GM12878 (cell line): ENCODE data around the gene UROC1. TPM values are rescaled to one million over a fixed set of nuclear protein-coding genes. Genes with fewer than 3 reads are reported as not detected.

Experiments used
- HDAC6 ChIP-seq: fragments of 200-600 bp; sonication (generic); IDR thresholded peaks from one replicate; pipeline ENCODE4 v1.8.0; 2017; ENCODE audit warnings: antibody characterized with exemption; ENCODE audit not compliant: unreplicated experiment
- IRF4 ChIP-seq: IDR thresholded peaks from 2 replicates; pipeline ENCODE4 v1.6.1; 2011; ENCODE audit warnings: low read depth, low read length
- RELB ChIP-seq: fragments of 450-650 bp; IDR thresholded peaks from 2 replicates; pipeline ENCODE4 v1.6.1; 2017; ENCODE audit warnings: low read depth, mild to moderate bottlenecking, moderate library complexity
- SRF ChIP-seq, 2 experiments: IDR thresholded peaks; 2 replicates each; pipeline ENCODE4 v1.6.1; 2011; ENCODE audit warnings: low read depth in 2 of 2, low read length in 2 of 2, mild to moderate bottlenecking in 1 of 2, moderate library complexity in 1 of 2
- STAT3 ChIP-seq: IDR thresholded peaks from 2 replicates; pipeline ENCODE4 v1.6.1; 2011; ENCODE audit warnings: low read depth, low read length, improper control_type of control experiment
- TCF12 ChIP-seq: IDR thresholded peaks from 2 replicates; pipeline ENCODE4 v1.6.1; 2011; ENCODE audit warnings: low read depth, mild to moderate bottlenecking, low read length
- polyA plus RNA-seq, 11 experiments: library from polyadenylated mRNA; depleted of rRNA in 4 of 11; unstranded in 6 of 11; stranded (reverse) in 5 of 11; fragments of >200 nt; fragmentation: Nextera tagmentation in 4 of 11; fragmentation: Illumina TruSeq in 1 of 11; extraction: Ambion mirVana in 4 of 11; extraction: Trizol in 1 of 11; gene quantifications; 1 replicate in 1 of 11; 2 replicates in 10 of 11; pipeline versions ENCODE4 v1.2.1 to v1.2.3, GENCODE V29; 2011 to 2016; ENCODE audit warnings: inconsistent platforms in 2 of 11, missing spikeins in 2 of 11, low read depth in 1 of 11
- total RNA-seq, 4 experiments: library from RNA; depleted of rRNA in 3 of 4; stranded (reverse); fragments of >200 nt in 3 of 4; fragmentation: Illumina TruSeq in 1 of 4; extraction: Trizol in 1 of 4; gene quantifications; 2 replicates each; pipeline versions ENCODE4 v1.2.1 to v1.2.3, GENCODE V29; 2013 to 2021
- TF ChIP-seq, protein P1 (sequence below): fragments of 450-650 bp; formaldehyde crosslinking; IDR thresholded peaks from 2 replicates; pipeline ENCODE4 v1.4.0; 2022; ENCODE audit warnings: mild to moderate bottlenecking, moderate library complexity

UROC1 gene
- total and polyA plus RNA-seq, 10 of the 15 experiments (the other 5 are each of a cell fraction or from before 2014, with no cell fraction given), result 0.04 TPM; not detected in 9

- TF ChIP-seq SRF (IDR thresholded peaks at IDR 0.05; ENCODE audit: low read depth in 2 of 2, low read length in 2 of 2), result no peak
- no peak for TF ChIP-seq RELB
- TF ChIP-seq, protein P1, sequence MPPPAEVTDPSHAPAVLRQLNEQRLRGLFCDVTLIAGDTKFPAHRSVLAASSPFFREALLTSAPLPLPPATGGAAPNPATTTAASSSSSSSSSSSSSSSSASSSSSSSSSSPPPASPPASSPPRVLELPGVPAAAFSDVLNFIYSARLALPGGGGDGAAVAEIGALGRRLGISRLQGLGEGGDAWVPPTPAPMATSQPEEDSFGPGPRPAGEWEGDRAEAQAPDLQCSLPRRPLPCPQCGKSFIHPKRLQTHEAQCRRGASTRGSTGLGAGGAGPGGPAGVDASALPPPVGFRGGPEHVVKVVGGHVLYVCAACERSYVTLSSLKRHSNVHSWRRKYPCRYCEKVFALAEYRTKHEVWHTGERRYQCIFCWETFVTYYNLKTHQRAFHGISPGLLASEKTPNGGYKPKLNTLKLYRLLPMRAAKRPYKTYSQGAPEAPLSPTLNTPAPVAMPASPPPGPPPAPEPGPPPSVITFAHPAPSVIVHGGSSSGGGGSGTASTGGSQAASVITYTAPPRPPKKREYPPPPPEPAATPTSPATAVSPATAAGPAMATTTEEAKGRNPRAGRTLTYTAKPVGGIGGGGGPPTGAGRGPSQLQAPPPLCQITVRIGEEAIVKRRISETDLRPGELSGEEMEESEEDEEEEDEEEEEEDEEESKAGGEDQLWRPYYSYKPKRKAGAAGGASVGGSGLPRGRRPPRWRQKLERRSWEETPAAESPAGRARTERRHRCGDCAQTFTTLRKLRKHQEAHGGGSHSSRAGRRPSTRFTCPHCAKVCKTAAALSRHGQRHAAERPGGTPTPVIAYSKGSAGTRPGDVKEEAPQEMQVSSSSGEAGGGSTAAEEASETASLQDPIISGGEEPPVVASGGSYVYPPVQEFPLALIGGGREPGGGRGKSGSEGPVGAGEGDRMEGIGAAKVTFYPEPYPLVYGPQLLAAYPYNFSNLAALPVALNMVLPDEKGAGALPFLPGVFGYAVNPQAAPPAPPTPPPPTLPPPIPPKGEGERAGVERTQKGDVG (CRISPR knock-in tag), result no peak
- TF ChIP-seq TCF12, result 0 out of 2 replicates have a peak, but pooled peaks have one; percentile 11
- no peak for TF ChIP-seq STAT3
- TF ChIP-seq HDAC6, result peak; percentile 11
- no peak for TF ChIP-seq IRF4
These were observed 42.8 kb downstream of the UROC1 start (continued) for GRCh38 chr3:126474498-126475412.
